HAP-1 (cell line): ENCODE measurements around the gene ASAP3.
A peak's percentile ranks its signal among the peaks of the same experiment; 100 is the strongest.

Experiments
- DNase-seq, 2 experiments: peaks; one replicate each; pipeline ENCODE4 v3.0.0-alpha.2; 2016 to 2020; ENCODE audit warnings: low spot score in 2 of 2
- H3K27me3 ChIP-seq: fragments of 250-450 bp; sonication (Bioruptor Pico); 2 replicates; pipeline ENCODE4 v1.5.1; 2020; ENCODE audit warnings: low read depth, mild to moderate bottlenecking, moderate library complexity
- H3K36me3 ChIP-seq: fragments of 250-450 bp; sonication (Bioruptor Pico); replicated peaks from 2 replicates; pipeline ENCODE4 v1.5.1; 2020; ENCODE audit warnings: mild to moderate bottlenecking
- H3K4me1 ChIP-seq: fragments of 250-450 bp; sonication (Bioruptor Pico); 2 replicates; pipeline ENCODE4 v1.5.1; 2020; ENCODE audit warnings: mild to moderate bottlenecking
- H3K4me3 ChIP-seq: fragments of 250-450 bp; sonication (Bioruptor Pico); 2 replicates; pipeline ENCODE4 v1.5.1; 2020; ENCODE audit warnings: mild to moderate bottlenecking, moderate library complexity
- H3K9me3 ChIP-seq: fragments of 250-450 bp; sonication (Bioruptor Pico); 2 replicates; pipeline ENCODE4 v1.5.1; 2020; ENCODE audit warnings: mild to moderate bottlenecking, moderate library complexity
- in situ Hi-C: fragments of 300-500 bp; cut with MboI; formaldehyde crosslinking; loops from 3 replicates; pipeline ENCODE4 v1.14.3; 2020; ENCODE audit warnings: low sequenced_read_pairs, inconsistent platforms, mixed read lengths

ASAP3 gene

DNA sequence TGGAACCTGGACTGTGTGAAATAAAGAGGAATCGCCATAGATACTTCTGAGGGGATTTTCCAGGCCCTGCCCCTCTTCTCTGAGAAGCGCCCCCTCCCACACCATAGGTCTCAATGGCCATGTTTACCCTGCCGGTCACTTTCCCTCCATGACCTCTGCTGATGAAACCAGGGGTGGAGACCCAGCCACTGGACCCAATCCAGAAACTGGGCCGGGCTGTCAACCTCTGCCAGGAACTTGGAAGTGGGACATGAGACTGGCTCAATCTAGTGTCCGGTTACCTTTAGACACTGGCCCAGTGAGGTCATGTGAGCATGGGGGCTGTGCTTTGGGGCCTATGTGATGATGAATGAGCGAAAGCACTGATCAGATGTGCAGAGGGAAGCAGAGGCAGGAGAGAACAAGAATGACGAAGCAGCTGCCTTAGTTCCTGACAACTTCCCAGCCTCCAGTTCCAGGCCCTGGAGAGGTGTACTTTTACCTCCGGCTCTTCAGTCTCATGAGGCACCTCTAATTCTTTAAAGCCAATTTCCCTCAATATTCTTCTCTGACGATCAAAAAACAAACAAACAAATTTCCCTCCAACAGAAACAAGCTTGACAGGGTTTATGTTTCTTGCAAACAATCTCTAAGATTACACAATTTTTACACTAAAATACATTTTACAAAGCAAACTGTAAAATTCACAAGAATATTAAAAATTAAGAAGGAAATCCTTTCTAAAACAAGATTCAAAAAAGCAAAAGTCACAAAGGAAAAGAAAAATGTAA, 4.9 kb downstream of the ASAP3 start:
- DNase-seq, result no peak
- Histone ChIP-seq H3K9me3 (no peaks in the 10 kb centered on the region), H3K27me3 (no peaks in the 10 kb centered on the region), H3K4me3 (no peak overlapping the region), H3K36me3 (no peaks in the 10 kb centered on the region; the same call in 1 of the 2 replicates), H3K4me1 (peaks cover 11% of the 10 kb centered on the region)
- in situ Hi-C loops, result no loop called here

DNA sequence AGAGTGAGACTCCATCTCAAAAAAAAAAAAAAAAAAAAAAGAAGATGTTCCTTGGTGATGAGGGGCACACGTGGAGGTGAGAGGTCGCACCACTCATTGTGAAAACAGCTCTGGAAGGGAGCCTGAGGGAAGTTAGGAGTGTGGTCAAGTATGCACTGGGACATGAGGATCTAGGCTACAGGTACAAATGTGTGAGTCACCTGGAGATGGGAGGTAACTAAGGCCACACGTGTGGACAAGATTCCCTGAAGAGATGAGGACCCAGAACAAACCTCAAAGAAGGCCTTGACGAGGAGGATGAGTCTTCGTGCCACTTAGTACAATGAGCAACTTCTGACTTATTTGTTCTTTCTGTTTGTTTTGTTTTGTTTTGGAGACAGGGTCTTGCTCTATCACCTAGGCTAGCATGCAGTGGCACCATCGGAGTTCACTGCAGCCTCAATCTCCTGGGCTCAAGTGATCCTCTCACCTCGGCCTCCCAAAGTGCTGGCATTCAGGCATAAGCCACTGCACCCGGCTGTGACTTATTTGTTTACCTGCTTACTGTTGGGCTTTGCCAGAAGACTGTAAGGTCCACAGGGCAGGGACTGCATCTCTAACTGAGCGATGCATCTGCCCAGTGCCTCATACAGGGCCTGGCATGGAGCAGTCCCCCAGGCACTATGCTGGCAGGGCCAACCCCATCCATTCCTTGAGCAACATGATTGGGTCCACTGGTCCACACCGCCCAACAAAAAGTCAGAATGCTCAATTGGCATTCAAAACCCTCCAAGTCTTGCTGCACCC, 6.4 kb downstream of the ASAP3 start:
- H3K27me3 ChIP-seq, result no peaks in the 10 kb centered on the region
- in situ Hi-C loops, result no loop called here
- DNase-seq, result no peak
- no peak overlapping the region for H3K4me3 ChIP-seq
- peaks cover 9% of the 10 kb centered on the region for H3K4me1 ChIP-seq
- no peaks in the 10 kb centered on the region; the same call in 1 of the 2 replicates for H3K36me3 ChIP-seq
- H3K9me3 ChIP-seq, result no peaks in the 10 kb centered on the region

GRCh38 chr1:23475641-23476040, 8.3 kb downstream of the ASAP3 start:
- Histone ChIP-seq H3K27me3 (no peaks in the 10 kb centered on the region), H3K36me3 (no peaks in the 10 kb centered on the region), H3K4me3 (no peak overlapping the region), H3K4me1 (peaks cover 3% of the 10 kb centered on the region), H3K9me3 (no peaks in the 10 kb centered on the region)
- DNase-seq, result no peak
- in situ Hi-C loops, result no loop called here

DNA sequence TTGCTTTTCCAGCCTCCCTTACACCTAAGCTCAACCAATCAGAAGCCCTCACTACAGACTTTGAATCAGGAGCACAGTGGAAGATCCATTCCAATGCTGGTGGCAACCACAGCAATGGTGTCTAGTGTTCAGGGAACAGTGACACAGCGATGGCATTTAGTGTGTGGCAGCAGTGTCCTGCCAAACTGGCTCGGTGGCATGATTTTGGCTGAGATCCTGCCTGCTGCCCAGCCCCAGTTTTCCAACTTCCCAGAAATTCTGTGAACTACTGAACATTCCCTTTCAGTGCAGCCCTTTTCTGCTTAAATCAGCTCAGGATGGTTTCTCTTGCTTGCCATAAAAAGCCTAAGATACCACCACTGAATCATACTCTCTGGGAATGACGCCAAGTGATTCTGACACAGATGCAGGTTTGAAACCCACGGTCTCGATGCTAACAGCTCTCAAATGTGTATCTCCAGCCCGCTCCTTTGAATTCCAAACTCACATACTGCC, 8.8 kb downstream of the ASAP3 start:
- peaks cover 3% of the 10 kb centered on the region for H3K4me1 ChIP-seq
- in situ Hi-C loops, result no loop called here

GRCh38 chr1:23473037-23473800, 10.8 kb downstream of the ASAP3 start:
- no peaks in the 10 kb centered on the region for H3K36me3 ChIP-seq
- no peak for DNase-seq
- in situ Hi-C loops, result no loop called here
- no peaks in the 10 kb centered on the region for H3K9me3 ChIP-seq
- H3K4me1 ChIP-seq, result no peaks in the 10 kb centered on the region
- no peak overlapping the region for H3K4me3 ChIP-seq
- H3K27me3 ChIP-seq, result no peaks in the 10 kb centered on the region

More for the DNA sequence above, 8.8 kb downstream of the ASAP3 start:
- no peaks in the 10 kb centered on the region for H3K27me3 ChIP-seq
- H3K9me3 ChIP-seq, result no peaks in the 10 kb centered on the region
- H3K4me3 ChIP-seq, result no peak overlapping the region
- H3K36me3 ChIP-seq, result no peaks in the 10 kb centered on the region
- DNase-seq, result no peak

- in situ Hi-C loops, result no loop called here
- Histone ChIP-seq H3K4me1 (no peaks in the 10 kb centered on the region), H3K4me3 (no peak overlapping the region)
Measured at GRCh38 chr1:23472351-23473036, 11.5 kb downstream of the ASAP3 start.

DNA sequence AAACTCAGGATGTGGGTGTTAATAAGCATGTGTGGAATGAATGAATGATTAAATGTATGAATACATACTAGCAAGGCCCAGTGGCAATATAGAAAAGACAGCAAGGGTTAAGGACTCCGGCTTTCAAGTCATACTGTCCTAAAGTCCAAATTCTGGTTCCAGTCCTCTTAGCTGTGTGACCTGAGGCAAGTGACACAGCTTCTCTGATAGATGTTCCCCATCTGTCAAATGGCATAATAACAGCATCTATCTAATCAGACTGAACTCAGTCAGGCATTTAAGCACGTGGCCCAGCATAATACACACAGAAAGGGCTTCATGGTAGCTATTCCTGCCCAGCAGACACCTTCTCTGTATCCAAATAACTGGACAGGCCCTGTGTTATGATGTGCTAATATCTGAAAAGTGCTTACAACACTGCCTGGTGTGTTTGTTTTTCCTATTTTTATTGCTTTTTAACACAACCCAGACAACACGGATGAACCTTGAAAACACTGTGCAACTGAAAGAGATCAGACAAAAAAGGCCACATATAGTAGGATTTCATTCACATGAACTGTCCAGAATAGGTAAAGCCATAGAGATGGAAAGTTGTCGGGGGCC, 12.4 kb downstream of the ASAP3 start:
- no peaks in the 10 kb centered on the region for H3K9me3 ChIP-seq
- no peaks in the 10 kb centered on the region for H3K36me3 ChIP-seq
- DNase-seq, result no peak
- H3K4me1 ChIP-seq, result no peaks in the 10 kb centered on the region
- H3K4me3 ChIP-seq, result no peak overlapping the region
- in situ Hi-C loops, result no loop called here
- H3K27me3 ChIP-seq, result no peaks in the 10 kb centered on the region

More at GRCh38 chr1:23472351-23473036, 11.5 kb downstream of the ASAP3 start:
- Histone ChIP-seq H3K9me3 (no peaks in the 10 kb centered on the region), H3K27me3 (no peaks in the 10 kb centered on the region), H3K36me3 (no peaks in the 10 kb centered on the region)
- no peak for DNase-seq

DNA sequence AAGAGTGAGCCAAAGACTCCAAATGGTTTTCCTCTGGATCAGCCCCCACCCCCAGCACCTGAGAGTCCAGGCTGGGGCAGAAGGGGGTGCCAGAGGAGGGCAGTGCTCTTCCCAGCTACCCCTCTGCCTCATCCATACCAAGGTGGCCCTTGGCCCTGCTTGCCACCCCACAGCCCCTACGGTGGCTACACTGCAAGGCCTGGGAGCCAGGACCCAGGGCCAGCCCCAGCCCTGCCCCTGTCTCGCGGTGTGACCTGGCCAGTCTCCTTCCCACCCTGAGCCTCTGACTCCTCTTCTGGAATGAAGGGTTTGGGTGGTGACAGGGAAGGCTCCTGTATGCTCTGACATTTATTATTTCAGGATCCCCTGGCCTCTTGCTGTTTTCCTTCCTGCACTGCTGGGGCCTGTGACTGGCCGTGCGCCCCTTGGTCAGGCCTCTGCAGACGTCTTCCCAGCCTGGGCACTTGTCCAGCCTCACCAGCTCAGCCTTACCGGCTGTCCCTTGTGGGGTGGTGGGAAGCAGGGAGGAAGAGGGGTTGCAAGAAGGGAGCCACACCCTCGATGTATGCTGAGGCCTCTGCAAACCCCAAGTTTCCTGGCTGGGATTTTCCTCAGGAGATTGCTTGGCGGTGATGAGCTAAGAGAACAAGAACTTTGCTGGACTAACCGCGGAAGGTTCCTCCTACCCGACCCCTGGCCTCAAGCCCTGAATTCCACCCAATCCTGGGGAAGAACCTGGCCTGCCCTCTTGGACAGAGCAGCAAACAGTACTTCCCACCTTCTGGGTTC, 13.5 kb downstream of the ASAP3 start:
- H3K9me3 ChIP-seq, result no peaks in the 10 kb centered on the region
- no peak overlapping the region for H3K4me3 ChIP-seq
- no peaks in the 10 kb centered on the region for H3K36me3 ChIP-seq
- DNase-seq, result peak in 1 of 2 experiments; percentile 14
- no peaks in the 10 kb centered on the region for H3K27me3 ChIP-seq
- in situ Hi-C loops, result no loop called here
- no peaks in the 10 kb centered on the region for H3K4me1 ChIP-seq

DNA sequence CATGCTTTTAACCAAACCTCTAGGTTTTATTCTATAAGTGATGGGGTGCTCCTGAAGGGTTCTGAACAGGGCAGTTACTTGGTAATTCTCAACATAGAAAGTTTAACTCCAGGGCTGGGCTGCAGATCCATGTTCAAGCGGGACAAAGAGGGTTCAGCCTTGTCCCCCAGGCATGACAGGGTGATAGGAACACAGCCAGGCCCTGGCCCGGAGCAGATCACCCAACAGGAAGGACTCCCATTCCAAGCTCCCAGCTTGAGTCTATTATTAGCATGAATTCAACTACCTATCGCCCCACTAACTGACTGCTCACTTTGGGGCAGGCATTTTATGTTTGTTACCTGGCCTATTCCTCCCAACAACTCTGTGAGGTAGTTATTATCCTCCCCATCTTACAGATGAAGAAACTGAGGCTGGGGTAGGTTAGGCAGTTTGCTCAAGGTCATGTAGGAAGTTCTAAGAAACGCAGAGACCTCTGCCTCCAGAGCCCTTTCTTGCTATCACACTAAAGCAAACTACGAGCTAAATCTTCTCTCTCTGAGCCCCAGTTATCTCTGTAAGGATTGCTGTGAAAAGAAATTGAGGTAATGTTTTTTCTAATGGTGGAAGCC, 14.5 kb downstream of the ASAP3 start:
- Histone ChIP-seq H3K9me3 (no peaks in the 10 kb centered on the region), H3K36me3 (no peaks in the 10 kb centered on the region), H3K27me3 (no peaks in the 10 kb centered on the region), H3K4me1 (no peaks in the 10 kb centered on the region), H3K4me3 (no peak overlapping the region)
- DNase-seq, result no peak
- in situ Hi-C loops, result no loop called here

DNA sequence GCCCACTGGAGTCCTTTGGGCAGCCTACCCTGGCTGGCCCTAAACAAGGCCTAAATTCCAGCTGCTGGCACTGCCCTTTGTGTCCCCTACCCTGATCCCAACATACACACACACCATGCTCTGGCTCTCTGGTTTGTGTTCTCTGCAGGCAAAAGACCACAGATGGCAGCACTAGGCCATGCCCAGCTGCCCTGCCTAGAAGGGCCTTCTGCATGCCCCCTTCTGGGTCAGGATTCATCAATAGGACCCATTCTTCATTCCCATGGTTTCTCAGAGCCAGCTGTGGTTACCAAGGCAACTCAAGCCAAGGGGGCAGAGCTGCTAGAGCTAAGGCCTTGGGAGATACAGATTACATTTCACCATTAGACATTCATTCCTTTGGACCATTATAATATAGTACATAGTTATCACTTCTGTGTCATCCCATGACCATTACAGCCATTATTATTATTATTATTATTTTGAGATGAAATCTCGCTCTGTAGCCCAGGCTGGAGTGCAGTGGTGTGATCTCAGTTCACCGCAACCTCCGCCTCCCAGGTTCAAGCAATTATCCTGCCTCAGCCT, 17.5 kb downstream of the ASAP3 start:
- H3K9me3 ChIP-seq, result no peaks in the 10 kb centered on the region
- in situ Hi-C loops, result no loop called here
- no peaks in the 10 kb centered on the region for H3K27me3 ChIP-seq
- DNase-seq, result no peak
- H3K4me1 ChIP-seq, result no peaks in the 10 kb centered on the region
- no peak overlapping the region for H3K4me3 ChIP-seq
- H3K36me3 ChIP-seq, result no peaks in the 10 kb centered on the region

GRCh38 chr1:23463286-23463685, 20.7 kb downstream of the ASAP3 start:
- Histone ChIP-seq H3K9me3 (no peaks in the 10 kb centered on the region), H3K36me3 (no peaks in the 10 kb centered on the region), H3K27me3 (no peaks in the 10 kb centered on the region), H3K4me3 (no peak overlapping the region), H3K4me1 (no peaks in the 10 kb centered on the region)
- no peak for DNase-seq
- in situ Hi-C loops, result no loop called here

GRCh38 chr1:23462766-23463165, 21.2 kb downstream of the ASAP3 start:
- no peak overlapping the region for H3K4me3 ChIP-seq
- DNase-seq, result no peak
- in situ Hi-C loops, result no loop called here
- H3K4me1 ChIP-seq, result no peaks in the 10 kb centered on the region
- no peaks in the 10 kb centered on the region for H3K9me3 ChIP-seq
- H3K27me3 ChIP-seq, result no peaks in the 10 kb centered on the region
- no peaks in the 10 kb centered on the region for H3K36me3 ChIP-seq
